GM12874 (cell line): Measurements from ENCODE around the gene CCDC142.

ENCODE experiments used
- TF ChIP-seq, protein P1 (sequence below): IDR thresholded peaks from 2 replicates; pipeline ENCODE4 v1.5.1; 2011; ENCODE audit warnings: low read depth, mild to moderate bottlenecking, control low read depth, low read length, moderate library complexity; ENCODE audit not compliant: insufficient read depth

Gene CCDC142

GRCh38 chr2:74450570-74451190 lies 32.1 kb downstream of the CCDC142 start:
- TF ChIP-seq, protein P1, sequence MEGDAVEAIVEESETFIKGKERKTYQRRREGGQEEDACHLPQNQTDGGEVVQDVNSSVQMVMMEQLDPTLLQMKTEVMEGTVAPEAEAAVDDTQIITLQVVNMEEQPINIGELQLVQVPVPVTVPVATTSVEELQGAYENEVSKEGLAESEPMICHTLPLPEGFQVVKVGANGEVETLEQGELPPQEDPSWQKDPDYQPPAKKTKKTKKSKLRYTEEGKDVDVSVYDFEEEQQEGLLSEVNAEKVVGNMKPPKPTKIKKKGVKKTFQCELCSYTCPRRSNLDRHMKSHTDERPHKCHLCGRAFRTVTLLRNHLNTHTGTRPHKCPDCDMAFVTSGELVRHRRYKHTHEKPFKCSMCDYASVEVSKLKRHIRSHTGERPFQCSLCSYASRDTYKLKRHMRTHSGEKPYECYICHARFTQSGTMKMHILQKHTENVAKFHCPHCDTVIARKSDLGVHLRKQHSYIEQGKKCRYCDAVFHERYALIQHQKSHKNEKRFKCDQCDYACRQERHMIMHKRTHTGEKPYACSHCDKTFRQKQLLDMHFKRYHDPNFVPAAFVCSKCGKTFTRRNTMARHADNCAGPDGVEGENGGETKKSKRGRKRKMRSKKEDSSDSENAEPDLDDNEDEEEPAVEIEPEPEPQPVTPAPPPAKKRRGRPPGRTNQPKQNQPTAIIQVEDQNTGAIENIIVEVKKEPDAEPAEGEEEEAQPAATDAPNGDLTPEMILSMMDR, result no peak

- TF ChIP-seq, protein P1, result no peak
These were observed 34.0 kb downstream of the CCDC142 start for GRCh38 chr2:74448771-74449170.

DNA sequence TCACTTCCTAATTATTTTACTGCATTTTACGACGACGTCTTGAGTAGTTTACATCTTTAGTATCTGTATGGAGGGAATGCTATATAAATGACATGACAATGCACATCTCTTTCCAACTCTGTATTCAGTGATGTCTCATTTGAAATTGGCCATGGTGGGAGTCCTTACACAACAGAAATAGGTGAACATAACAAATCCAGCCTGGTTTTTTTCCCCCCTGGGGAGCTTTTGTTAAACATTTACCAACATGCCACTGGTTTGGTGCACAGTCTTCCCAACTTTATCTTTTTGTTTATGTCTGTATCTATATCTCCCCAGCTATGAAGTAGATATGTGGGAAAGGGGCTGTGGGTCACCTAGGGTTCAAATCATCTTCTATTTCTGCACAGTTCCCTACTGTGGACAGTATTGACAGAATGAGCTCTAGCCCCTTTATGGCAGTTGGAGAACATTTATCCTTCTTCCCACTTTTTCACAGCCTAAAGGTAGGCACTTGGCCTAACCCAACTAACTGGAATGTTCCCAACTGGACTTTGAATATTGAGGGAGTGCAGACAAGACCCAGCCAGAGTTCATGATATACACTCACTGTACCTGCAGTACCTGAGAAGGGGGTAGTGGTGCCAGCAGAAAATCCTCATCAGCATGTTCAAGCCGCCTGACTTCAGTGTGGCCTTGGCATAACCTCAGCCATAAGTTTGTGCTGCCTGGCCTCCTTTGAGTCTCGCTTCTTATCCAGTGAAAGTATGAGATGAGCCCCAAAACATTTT lies 35.4 kb downstream of the CCDC142 start:
- TF ChIP-seq, protein P1, result no peak

DNA sequence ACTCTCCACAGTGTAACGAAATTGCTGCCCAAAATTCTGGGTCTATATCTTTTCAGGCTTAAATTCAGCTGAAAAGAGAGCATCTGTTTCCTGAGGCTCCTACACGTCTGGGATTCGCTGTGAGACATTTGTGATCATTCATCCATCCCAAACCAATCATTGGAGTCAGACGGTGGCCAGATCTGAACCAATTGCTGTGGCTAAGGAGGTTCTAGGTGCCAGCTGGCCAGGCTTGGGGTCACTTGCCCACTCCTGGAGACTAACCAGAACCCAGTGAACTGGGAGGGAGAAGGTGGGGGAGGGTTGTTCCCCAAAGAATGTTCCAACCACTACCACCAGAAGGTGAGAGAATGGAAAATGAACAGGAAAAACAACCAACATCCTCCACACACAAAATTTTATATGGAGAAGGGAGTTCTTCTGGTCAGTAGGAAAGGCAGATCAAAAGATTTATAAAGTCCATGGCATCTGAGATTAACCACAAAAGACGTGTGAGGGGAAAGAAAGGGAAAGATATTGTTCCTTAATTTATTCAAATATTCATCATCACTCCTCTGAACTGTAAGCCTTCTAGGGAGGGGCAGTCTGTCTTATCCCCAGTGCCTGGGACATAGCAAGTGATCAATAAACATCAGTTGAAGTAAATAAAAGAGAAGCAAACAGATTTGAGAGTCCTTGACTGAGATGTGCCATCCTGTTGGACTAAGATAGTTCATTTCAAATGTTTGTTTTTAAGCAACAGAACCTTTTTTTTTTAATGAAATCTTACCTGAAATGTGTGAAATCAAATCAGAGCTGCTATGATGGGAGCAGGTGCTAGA lies 38.1 kb downstream of the CCDC142 start:
- TF ChIP-seq, protein P1, result no peak

- TF ChIP-seq, protein P1, result no peak
These were observed 40.9 kb downstream of the CCDC142 start, which contains the start of gene RTKN for GRCh38 chr2:74441690-74442482. RTKN (minus strand) TSS chr2:74441937; CDS start chr2:74441816, 121 bp downstream.

DNA sequence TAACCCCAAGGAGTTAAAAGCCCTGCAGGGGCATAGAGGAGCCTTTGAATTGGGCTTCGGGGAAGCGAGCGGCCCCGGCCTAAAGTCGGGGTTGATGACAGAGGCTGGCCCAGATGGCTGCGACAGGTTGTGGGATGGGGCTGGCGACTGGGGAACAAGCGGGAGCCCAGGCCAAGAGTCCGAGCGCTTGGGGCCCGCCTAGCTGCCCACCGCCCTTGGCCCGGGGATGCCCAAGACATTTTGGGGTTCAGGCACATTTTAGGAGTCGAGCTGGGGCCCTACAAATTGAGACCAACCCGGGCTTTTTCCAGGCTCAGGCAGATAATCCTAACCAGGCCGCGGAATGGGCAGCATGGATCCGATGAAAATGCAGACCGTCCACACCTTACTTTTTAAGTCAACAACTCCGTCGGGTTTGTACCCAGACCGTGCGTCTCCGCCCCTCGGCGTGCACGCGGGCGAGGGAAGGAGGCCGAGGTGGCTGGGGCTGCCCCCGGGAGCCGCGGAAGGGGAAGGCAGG lies 41.6 kb downstream of the CCDC142 start:
- TF ChIP-seq, protein P1, result no peak
